ENCODE measurements around the gene NEURL3.

GRCh38 chr2:96530474-96531357, 25.6 kb upstream of the NEURL3 start:
- no peak for TF ChIP-seq CTCF (IDR thresholded peaks at IDR 0.05 in 8 of 11, conservative IDR thresholded peaks at IDR 0.05 in 3 of 11)
- no peak for TF ChIP-seq POLR2A (IDR thresholded peaks at IDR 0.05)
